HL-60 (cell line): ENCODE results near the gene NDUFV3.

ENCODE experiments used
- DNase-seq, 2 experiments: peaks; one replicate each; pipeline ENCODE4 v3.0.0-alpha.2; 2010 to 2020; ENCODE audit warnings: low read depth in 1 of 2, low spot score in 1 of 2
- H3K27ac ChIP-seq: fragments of 250-450 bp; sonication (Bioruptor Pico); replicated peaks from 2 replicates; pipeline ENCODE4 v1.5.1; 2020; ENCODE audit warnings: mild to moderate bottlenecking, moderate library complexity
- H3K27me3 ChIP-seq: fragments of 250-450 bp; sonication (Bioruptor Pico); 2 replicates; pipeline ENCODE4 v1.5.1; 2021; ENCODE audit warnings: mild to moderate bottlenecking, moderate library complexity; ENCODE audit not compliant: insufficient read depth, poor library complexity, severe bottlenecking
- H3K4me3 ChIP-seq: replicated peaks from 2 replicates; pipeline ENCODE4 v1.5.1; 2011; ENCODE audit warnings: mild to moderate bottlenecking, control low read depth, low read length; ENCODE audit not compliant: insufficient read depth
- CTCF ChIP-seq: IDR thresholded peaks from one replicate; pipeline ENCODE4 v1.5.1; 2011; ENCODE audit warnings: low read length, control low read depth, inconsistent platforms; ENCODE audit not compliant: insufficient read depth
- GABPA ChIP-seq: IDR thresholded peaks from 2 replicates; pipeline ENCODE4 v1.6.1; 2012; ENCODE audit warnings: low read depth
- POLR2AphosphoS5 ChIP-seq: IDR thresholded peaks from 2 replicates; pipeline ENCODE4 v1.6.1; 2012; ENCODE audit warnings: low read depth
- SPI1 ChIP-seq: IDR thresholded peaks from 2 replicates; pipeline ENCODE4 v1.6.1; 2012; ENCODE audit warnings: low read depth, mild to moderate bottlenecking, borderline replicate concordance
- TF ChIP-seq, protein P1 (sequence below): IDR thresholded peaks from 2 replicates; pipeline ENCODE4 v1.6.1; 2012; ENCODE audit warnings: low read depth; ENCODE audit not compliant: insufficient replicate concordance

Gene NDUFV3

DNA sequence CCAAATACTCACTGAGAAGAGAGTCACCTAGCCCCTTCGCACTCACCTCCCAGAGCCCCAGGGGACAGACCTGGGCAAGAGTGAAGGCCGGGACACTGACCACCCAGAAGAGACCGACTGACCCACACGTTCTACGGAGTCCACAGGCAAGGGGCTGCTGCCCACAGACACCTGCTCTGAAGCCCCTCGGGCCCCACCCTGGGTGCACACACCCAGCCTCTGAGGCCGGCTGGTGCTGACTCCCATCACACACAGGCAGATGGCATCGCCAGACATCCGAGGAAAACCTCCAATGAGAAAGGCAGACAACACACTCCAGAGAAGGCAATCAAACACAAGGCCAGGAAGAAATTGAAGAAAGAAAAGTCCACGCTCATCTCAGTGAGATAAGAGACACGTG is 35.9 kb upstream of the NDUFV3 start:
- H3K4me3 ChIP-seq, result no peak overlapping the region
- H3K27me3 ChIP-seq, result no peaks in the 10 kb centered on the region
- DNase-seq, result no peak
- TF ChIP-seq GABPA (no peak), SPI1 (no peak), POLR2AphosphoS5 (no peak), CTCF (no peak)
- TF ChIP-seq, protein P1, sequence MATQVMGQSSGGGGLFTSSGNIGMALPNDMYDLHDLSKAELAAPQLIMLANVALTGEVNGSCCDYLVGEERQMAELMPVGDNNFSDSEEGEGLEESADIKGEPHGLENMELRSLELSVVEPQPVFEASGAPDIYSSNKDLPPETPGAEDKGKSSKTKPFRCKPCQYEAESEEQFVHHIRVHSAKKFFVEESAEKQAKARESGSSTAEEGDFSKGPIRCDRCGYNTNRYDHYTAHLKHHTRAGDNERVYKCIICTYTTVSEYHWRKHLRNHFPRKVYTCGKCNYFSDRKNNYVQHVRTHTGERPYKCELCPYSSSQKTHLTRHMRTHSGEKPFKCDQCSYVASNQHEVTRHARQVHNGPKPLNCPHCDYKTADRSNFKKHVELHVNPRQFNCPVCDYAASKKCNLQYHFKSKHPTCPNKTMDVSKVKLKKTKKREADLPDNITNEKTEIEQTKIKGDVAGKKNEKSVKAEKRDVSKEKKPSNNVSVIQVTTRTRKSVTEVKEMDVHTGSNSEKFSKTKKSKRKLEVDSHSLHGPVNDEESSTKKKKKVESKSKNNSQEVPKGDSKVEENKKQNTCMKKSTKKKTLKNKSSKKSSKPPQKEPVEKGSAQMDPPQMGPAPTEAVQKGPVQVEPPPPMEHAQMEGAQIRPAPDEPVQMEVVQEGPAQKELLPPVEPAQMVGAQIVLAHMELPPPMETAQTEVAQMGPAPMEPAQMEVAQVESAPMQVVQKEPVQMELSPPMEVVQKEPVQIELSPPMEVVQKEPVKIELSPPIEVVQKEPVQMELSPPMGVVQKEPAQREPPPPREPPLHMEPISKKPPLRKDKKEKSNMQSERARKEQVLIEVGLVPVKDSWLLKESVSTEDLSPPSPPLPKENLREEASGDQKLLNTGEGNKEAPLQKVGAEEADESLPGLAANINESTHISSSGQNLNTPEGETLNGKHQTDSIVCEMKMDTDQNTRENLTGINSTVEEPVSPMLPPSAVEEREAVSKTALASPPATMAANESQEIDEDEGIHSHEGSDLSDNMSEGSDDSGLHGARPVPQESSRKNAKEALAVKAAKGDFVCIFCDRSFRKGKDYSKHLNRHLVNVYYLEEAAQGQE, result no peak
- no peak overlapping the region for H3K27ac ChIP-seq

DNA sequence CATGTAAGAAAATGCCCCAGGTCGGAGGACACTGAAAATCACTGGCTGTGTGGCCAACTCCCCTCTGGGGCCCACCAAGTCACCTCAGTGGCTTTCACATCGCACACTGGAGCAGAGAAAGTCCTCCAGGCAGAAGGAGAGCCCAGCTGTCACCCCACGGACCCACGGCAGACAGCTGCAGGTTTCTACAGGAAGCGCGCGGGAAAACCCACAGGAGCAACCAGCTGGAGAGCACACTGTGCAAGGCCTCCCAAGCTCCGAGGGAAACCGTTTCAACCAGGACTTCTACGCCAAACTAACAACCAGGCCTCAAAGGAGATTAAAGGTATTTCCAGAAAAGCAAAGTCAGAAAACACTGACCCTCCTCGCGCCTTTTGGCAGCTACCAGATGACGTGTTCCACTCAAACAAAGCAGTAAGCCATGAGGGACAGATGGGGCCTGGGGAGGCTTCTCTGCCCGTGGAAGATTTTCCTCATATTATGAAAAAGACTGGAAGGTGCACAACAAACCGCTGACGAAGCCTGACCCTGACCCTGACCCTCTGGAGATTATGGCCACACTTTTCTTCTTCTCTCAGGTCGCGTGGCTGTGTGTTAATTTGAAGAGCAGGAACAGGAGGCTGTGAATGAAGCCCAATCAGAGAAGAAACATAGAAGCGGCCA is 34.8 kb upstream of the NDUFV3 start:
- Histone ChIP-seq H3K27me3 (no peaks in the 10 kb centered on the region), H3K27ac (no peak overlapping the region), H3K4me3 (no peak overlapping the region)
- no peak for DNase-seq
- no peak for TF ChIP-seq SPI1
- TF ChIP-seq POLR2AphosphoS5, result no peak
- TF ChIP-seq, protein P1, result no peak
- TF ChIP-seq CTCF, result no peak
- TF ChIP-seq GABPA, result no peak

GRCh38 chr21:42858957-42859890 is 33.9 kb upstream of the NDUFV3 start:
- TF ChIP-seq SPI1, result no peak
- TF ChIP-seq POLR2AphosphoS5, result no peak
- TF ChIP-seq, protein P1, result no peak
- TF ChIP-seq GABPA, result no peak
- TF ChIP-seq CTCF, result no peak
- DNase-seq, result no peak

More at GRCh38 chr21:42858957-42859890, 33.9 kb upstream of the NDUFV3 start:
- H3K4me3 ChIP-seq, result no peak overlapping the region
- H3K27me3 ChIP-seq, result no peaks in the 10 kb centered on the region
- no peak overlapping the region for H3K27ac ChIP-seq
